CD1c-positive myeloid dendritic cell (primary cell): ENCODE results near the gene BUB1B.

Source experiments
- DNase-seq: peaks from one replicate; pipeline ENCODE4 v3.0.0-alpha.2; 2016; ENCODE audit errors: extremely low spot score

Gene BUB1B

DNA sequence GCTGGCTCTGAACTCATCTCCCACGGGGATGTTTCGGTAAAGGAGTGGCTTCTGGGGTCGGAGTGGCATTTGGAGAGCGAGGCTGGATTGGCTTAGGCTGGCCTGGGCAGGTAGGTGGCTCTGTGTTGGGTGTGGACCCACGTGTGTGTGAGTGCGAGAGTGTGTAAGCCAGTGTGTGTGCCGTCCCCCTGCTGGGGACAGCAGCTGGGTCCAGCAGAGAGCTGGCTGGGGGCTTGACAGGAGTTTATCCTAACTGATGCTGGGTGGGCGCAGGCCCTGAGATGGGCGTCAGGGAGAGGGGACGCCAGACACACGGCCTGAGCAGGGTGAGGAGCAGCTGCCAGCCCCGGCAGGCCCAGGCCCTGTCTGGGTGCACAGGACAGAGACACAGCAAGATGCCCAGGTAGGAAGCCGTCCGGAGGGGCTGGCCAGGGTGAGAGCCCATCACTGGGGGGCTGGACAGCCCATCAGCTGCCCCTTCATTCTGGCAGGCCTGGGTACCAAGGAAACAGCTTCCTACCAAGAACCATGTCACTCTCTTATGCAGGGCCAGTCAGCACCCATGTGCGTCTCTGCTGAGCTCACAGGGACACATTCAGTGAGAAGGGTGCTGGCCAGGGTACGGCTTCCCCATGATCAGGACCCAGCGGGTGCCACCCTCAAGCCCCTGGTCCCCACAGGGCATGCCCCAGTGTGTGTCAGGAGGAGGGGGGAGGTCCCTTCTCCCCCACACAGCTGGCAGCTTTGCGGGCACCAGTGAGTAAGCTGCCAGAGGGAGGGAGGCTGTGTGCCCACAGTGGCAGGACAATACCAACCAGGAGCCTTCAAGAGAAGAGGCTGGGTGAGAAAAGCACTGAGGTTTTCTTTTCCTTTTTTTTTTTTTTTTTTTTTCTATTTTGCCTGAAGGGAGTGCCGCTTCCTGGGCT, 79.1 kb downstream of the BUB1B start:
- no peak for DNase-seq

DNA sequence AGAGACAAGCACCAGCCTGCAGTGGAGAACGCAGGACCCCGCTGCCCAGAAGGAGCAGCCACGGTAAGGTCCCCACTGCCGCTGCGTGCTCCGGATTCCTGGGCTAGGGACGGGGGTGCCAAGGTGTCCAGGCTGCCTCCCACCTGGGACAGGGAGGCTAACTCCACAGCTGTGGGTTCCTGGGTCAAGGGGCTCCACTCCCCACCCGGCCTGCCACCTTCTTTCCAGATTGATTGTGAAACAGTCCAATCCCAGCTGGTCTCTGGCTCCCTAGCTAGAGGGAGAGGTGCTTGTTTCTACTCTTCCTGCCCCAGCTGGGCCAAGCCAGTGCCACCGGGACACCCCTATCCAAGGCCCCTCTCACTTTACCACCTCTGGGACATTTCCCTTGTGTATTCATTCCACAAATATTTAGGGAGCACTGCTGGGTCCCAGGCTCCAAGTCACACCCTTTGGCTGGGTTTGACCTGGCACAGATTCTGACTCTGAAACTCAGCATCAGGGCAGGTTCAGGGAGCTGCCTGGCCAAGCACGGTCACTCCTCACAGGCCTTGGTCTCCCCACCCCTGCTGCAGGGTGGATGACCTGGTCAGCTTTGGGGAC, 79.9 kb downstream of the BUB1B start:
- DNase-seq = no peak

DNA sequence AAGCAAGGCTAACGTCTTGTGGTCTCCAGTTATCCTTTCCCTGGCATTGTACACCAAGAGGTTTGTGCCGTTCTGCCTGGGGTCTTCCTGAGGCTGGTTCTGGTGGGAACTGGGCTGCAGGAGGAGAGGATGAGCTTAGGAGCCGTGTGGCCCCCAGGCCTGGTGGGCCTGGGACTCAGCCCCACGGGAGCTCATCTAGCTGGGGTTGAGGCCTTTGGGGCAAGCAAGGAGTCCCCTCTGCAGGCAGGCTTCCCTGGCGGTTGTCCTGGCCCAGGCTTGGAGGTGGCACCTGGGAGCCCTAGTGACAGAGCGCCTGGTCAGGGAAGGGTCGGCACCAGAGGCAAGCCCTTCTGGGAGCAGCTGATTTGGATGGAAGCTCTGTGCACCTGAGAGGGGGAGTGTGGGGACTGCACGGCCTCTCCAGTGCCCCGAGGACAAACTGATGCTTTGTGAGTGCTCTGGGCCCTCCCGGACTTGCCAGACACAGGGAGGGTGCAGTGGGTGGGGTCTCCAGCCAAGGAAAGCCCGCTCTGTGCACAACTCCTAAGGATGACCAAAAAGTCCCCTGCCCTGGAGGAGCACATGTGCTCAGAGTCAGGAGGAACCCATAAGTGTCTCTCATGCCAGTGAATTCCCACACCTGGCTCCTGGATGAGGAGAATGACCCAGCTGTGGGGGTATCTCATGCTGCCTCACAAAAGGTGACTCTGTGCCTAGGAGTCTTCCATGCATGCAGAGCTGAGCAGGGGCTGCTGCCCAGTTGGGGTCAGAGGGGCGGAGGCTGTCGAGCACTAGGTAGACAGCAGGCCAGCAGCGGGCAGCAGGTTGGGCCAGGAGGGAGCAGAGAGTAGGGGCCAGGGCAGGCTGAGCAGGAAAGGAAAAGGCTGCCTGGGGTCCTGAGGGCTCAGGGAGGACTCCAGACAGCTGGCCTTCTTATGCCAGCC, 80.7 kb downstream of the BUB1B start:
- no peak for DNase-seq

DNA sequence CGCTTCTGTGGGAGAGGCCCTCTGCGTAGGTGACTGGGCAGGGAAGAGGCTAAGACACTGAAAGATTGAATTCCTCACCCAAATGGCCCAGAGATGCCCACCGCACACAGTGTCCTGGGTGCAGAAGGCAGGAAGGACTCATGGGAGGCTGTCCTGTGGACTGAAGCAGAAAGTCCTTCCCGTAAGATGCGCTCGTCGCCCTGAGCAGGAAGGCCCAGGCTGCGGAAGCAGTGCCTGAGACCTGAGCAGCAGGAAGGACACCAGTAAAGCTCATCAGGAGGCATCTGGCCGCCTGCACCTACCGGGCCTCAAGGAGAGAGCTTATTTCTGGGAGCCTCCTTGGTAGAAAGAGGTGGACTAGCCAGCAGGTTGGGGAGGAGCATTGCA, 81.3 kb downstream of the BUB1B start:
- no peak for DNase-seq

DNA sequence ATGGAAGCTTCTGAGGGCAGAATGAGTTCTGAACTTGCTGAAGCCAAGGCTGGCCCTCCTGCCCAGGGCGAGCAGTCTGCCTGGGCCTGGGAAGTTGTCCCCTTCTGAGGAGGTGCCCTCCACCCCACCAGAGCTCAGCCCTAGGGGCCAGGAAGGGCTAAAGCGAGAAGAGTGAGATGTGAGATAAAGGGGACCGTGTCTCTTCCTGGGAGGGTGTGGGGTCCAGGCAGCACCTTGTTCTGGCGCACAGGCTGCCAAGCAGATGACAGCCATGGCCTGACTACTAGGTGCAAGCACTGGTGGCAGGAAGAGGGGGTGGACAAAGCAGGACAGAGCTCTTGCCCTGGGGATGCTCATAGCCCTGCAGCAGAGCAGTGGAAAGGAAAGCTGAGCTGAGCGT, 81.7 kb downstream of the BUB1B start:
- no peak for DNase-seq

DNA sequence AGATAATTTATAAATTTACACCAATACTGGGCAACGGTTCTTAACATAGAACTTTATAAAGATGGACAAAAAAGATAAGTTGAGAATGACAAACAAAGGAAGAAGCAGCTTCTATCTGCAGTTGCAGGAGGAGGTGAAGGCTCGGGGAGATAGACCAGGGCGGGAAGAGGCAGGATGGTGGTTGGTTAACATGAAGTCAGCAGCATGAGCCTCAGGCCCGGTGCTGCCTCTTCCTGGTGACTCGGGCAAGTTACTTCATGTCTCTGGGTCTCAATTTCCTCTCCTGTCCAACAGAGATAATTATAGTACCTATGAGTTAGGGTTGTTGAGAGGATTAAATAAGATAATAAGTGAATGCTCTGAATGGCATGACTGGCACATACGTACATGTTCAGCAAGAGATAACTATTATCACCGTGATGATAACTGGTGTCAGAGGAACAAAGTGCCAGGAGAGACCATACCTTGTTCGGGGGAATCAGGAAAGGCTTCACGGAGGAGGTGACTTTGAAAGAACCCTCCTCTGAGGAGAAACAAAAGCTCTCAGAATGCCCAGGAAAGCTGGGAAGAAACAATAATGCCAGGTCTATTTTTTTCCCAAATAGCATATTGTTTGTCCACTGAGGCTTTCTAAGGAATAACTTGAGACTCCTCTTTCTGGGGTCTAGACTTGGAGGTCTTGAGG, 82.4 kb downstream of the BUB1B start:
- DNase-seq = no peak

DNA sequence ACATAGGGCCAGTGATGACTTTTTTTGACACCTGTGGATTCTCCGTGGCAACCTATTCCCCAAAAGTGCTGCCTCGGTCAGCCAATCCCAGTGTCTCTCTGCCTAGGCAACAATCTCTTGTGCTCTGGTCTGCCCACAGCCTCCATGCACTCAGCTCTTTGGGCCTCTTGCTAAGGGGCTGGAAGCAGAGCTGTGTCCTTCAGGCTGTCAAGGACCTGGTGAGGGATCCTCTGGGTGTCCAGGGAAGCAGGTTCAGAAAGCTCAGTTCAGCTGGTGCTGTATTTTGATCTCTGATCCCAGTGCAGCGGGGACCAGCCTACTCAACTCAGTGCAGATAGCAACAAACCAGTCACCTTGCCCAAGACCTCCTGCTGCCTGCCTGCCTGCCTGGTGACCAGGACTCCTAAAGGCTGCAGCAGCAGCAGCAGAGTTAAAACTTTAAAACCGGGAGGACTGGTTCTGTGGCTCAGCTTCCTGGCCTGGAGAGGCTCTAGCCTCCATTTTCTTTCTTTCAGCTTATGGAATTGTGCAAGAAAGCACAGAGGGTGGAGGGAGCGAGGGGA, 84.2 kb downstream of the BUB1B start:
- no peak for DNase-seq

DNA sequence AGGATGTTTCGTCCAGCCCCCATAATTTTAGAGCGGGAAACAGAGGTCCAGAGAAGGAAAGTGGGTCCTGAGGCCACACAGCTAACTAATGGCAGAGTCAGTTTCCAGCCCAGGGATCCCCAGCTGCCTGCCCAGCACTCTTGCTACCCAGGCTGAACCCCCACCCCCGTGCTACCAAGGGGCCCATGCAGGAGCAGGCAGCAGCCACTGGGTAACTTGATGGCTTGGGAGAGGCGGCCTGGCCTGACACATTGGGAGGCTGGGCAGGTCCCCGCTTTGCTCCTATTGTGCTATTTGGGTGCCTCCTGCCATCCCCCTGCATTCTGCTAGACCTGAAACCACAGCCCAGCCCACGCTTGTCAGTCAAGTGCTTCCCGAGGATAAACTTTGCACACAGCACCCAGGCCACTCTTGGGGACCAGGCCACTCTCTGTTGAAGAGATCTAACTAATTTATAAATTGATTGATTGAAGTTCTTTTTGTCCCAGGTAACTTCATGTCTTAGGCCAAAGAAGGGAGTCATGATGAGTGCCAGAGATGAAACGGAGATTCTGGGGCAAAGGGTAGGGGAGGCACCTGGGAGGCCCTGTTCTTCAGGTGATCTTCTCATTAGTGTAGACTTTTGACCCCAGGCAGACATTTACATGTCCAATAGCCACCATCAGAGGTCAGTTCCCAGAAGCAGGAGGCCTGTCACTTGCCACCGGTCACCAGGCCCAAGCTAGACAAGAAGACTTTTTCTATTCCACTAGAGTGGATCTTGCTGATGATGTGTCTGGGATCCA, 85.0 kb downstream of the BUB1B start:
- no peak for DNase-seq

DNA sequence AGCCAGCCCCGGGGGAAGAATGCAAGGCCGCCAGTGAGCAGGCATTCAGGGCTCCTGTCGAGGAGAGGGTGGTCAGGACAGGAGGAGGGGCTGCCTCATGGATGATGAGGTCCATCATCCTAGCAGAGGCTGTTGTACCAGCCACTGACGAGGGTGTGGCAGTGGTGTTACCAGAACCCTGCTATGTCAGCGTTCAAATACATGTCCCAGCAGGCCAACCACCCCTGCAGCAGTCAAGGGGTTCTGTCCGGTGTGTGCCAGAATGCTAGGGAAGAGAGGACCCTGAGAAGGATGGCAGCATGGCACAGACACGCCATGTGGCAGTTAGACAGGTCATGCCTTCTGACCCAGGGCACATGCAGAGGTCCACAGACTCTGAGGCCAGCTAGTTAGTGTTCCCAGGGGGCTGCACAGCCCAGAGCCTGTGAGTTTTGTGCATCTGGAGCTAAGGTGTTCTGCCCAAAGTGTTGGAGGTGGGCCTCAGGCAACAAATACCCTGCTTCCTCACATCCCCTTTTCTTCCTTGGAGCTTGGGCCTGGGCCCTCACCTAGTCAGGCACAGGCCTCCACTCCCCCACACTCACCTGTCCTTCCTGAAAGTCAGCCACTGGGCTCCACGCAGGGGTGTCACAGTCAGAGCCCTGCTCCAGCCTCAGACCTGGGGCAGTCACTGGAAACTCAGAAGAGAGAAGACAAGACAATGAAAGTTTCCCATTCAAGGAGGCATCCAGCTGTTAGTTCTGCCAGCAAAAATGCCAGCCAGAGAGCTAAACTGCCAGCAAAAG, 85.8 kb downstream of the BUB1B start:
- DNase-seq = no peak

DNA sequence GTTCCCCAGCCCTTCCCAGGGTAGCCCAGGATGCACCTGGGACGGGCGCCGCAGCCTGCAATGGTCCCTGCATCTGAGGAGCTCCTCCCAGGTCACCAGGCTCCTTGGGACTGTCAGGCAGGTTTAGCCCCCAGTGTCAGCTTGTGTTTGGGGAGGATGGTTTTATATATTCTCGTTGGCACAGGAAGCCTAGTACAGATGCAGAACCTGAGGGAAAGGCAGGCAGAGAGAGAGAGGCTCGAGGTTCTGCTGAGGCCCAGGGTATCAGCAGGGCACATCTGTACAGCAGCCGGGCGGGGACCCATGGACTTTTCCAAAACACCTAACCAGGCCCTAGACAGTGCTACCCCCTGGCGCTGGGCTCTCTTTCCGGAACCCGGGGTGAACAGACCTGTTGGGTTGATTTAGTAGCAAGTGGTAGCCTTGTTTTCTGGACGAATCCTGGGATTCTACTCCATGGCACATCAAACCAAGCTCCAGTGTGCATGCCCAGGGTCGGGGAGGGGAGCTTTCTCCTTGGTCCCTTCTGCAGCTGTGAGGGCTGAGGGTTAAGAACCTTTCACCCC, 86.6 kb downstream of the BUB1B start:
- DNase-seq = no peak

DNA sequence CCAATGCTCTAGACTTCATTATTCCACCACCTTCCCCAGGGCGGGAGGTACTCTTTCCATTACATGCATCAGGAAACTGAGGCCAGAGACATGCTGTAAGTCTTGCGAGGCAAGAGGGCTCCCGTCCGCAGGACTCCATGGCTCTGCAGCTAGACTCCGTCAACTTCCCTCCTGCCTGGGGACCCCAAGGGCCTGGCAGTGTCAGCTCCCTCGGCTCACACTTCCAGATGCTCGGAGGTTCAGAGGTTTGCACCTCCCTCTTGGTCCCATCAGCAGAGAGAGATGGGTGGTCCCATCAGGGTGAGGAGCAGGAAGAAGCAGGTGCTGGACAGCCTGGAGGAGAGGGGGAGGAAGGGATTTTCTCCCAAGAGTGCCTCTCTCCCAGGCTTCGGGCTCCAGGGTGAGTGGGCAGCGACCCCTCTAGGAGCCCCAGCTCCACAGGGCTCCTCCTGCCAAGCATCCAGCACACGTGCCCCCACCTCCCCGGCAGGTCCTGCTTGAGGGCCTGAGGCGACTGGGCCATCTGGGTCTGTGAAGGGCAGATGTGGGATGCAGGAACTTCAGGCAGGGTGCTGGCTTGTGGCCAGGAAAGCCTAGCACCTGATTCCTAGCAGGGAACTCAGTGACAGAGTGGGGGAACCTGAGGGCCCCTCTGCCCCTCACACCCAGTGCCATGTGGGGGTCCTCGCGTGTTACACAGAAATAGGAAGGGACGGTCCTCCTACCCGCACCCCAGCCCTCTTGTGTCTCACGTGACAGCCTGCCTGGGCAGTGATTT, 87.3 kb downstream of the BUB1B start:
- DNase-seq = no peak

DNA sequence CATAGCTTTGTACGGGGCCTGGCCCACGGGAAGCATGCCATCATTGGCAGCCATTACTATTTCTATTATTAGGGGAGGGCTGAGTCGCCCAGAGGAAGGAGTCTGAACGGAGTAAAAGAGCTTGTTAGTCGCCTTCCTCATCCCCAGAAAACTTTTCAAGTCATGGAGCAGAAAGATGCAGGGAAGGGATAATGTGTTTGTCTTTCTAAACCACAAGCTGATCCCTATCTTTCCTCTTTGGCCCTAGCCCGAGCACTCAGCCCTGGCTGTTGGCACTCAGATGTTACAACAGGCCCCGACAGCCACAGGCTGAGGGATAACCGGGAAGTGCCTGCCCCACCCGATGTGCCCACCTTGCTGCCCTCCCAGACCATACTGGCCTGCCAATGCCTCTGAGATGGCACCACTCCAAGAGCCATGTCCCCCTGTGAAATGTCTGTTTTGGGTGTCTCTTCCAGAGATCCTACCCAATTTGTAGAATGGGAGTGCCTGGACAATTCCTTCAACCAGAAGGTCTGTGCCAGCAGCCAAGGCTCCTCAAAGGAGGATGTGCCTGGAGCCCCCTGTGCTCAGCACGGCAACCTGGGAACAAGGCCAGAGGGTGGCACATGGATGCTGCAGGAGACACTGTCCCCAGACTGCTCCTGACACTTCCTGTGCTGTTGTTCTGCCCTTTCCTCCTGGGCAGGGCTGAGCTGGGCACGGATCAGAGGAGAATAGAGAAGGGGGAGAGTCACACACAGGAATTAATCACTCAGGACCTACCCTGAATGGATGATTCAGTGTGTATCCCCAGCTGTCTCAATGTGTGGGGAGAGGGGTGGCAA, 88.8 kb downstream of the BUB1B start:
- no peak for DNase-seq

DNA sequence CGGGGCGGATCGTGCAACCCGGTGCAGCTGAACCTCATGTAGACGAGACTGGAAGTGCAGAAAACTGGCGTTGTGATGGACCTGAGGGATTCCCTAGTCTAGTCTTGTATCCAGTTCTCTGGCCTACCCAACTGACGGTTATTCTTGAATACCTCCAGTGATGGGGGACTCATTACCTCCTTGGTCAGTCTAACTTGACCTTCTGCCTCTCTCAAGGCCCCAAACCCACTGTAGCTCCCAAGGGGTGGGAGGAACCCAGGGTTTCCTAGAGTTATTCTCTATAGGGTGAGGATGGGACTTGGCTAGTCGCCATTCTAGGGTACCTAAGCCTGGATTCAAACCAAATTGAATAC, 89.4 kb downstream of the BUB1B start:
- DNase-seq = no peak

DNA sequence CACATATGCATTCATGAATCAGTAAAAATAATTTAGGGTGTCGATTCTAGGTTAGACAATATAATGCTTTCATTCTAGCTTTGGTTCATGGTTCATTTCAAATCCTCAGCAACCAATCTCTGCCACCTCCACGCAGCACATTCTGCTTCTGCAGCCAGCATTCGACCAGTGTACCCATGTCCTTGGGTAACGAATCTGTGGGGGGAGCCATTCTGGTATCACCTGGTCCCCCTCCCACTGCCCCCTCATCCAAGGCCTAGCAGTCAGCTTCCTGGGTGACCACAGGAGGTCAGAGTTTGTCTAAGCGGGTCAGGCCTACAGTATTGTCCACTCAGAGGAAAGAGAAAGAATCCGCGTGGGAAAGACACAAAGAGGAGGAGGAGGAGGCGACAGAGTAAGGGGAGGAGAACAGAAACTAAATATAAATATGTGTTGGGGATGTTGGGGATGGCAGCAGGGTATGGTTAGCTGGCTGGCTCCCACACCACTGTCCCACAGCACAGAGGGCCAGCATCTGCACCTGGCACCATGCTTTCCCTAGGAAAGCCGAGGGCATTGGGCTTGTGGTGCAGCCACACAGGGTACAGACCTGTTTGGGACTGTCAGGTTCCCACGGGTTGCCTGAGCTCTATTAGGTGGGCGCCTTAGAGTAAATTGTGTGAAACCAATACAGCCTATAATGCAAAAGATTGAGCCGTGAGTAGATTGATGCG, 90.1 kb downstream of the BUB1B start:
- no peak for DNase-seq

DNA sequence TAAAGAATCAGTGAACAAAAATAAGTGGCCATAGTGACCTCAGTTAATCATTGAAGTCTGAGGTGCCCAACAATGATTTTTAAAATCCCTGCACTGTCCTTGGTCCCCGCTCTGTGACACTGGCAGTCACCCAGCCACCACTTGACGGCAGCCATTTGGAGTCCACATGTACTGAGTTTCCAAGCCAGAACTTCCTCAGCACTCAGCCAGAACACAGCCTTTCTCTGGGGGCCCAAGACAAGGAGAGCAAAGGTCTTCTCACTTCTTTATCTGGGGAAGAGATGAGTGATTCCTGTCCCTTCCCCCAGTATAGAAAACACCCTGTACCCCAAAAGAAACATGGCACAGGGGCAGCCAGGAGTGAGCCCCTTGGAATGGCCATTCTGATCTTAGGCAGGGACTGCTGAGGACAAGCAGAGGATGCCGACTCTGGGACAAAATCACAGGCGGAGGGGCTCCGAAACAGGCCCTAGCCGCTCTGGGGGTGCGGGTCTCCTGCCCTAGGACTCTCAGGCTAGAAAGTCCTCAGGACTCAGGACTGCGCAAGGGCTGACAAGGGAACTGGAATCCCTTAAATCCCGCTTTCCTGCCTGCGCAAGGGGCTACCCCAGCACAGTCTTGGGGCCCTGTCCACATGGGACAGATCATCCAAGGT, 90.7 kb downstream of the BUB1B start:
- DNase-seq = no peak

DNA sequence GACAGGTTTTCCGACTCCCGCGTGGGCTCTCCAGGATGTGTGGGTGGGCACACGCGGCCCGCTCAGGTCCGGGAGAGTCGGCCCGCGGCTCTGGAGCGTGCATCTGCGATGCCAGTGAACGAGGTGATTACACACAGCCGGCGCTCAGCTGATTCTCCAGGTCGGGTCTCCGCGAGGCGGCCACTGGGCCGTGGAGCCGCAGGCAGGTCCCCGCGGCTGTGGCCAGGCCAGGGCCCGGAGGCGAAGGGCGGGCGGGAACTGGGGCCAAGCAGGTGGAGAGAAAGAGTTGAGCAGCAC, 91.2 kb downstream of the BUB1B start:
- DNase-seq = no peak
